Hindlimb muscle (tissue), 1 donor: Measurements from ENCODE around the gene EP300. TPM values are rescaled to one million over a fixed set of nuclear protein-coding genes. Genes with fewer than 3 reads are reported as not detected.
"Not testable (repeated sequence)": the region's sequence is repeated elsewhere in the genome, so short reads cannot be mapped to it uniquely, and the experiment has no call there.

Experiments used
- DNase-seq: peaks from one replicate; pipeline ENCODE4 v3.0.0-alpha.2; 2013
- polyA plus RNA-seq: library from polyadenylated mRNA; unstranded; fragments of 120-200 nt; gene quantifications from one replicate; pipeline ENCODE4 v1.2.1, GENCODE V29; 2013; ENCODE audit not compliant: insufficient read length

The EP300 gene
- polyA plus RNA-seq, 1 donor = 41.2 TPM

DNA sequence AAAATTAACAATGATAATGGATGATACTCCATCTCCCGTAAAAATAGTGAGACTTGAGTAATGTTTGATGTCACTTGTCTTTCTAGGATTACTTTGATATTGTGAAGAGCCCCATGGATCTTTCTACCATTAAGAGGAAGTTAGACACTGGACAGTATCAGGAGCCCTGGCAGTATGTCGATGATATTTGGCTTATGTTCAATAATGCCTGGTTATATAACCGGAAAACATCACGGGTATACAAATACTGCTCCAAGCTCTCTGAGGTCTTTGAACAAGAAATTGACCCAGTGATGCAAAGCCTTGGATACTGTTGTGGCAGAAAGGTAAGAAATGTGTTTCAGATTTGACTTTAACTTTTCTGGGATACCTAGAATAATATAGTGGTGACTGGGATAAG is 64.7 kb downstream of the EP300 start:
- no peak for DNase-seq

DNA sequence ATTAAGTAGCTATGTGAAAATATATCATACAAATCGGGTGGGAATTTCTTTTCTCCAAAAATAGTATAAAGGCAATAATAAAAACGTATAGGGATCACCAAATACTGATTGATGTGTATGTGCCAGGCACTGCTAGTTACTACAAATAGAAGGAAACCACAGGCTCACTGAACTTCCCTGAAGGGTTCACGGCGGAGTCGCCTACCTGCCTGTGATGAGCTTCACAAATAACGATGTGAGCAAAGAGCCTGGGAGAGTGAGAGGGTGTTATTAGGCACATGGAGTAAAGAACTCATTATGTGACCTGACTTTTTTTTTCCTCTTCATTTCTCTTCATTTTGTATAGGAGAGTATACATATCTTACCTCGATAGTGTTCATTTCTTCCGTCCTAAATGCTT is 76.8 kb downstream of the EP300 start:
- no peak for DNase-seq

DNA sequence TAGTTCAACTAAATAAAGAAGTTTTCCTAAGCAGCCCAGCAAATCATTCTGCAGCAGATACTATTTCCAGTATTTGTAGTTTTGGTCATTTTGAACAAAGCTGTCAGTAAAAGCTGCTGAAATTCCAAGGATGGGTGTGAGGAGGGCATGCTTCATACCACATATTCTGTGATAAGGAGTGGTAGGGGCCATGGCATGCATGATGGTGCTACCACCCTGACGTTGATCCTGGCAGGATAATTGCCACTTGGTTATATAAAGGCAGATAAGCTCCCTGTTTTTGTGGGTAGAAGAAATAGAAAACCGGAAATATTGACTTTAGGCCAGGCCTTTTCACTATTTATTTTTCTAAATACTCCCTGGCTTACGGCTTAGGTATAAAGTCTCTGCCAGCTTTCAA is 79.6 kb downstream of the EP300 start:
- DNase-seq = no peak

DNA sequence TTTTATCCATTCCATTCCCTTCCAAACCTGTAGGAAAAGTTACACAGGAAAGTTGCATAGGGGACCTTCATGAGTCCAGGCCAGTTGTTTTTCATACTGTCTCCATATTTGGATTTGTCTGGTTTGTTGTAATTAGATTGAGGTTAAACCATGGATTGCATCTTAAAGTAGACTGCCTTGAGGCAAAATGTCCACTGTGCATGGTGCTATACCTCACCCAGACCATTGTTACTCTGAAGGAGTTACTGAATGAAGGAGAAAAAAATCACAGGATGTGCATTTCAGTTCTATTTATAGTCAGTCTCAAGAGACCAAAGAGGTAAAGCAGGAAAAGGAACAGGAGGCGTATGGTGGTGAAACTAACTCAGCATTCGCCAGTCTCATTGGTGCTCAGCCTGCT is 83.2 kb downstream of the EP300 start:
- DNase-seq = no peak

DNA sequence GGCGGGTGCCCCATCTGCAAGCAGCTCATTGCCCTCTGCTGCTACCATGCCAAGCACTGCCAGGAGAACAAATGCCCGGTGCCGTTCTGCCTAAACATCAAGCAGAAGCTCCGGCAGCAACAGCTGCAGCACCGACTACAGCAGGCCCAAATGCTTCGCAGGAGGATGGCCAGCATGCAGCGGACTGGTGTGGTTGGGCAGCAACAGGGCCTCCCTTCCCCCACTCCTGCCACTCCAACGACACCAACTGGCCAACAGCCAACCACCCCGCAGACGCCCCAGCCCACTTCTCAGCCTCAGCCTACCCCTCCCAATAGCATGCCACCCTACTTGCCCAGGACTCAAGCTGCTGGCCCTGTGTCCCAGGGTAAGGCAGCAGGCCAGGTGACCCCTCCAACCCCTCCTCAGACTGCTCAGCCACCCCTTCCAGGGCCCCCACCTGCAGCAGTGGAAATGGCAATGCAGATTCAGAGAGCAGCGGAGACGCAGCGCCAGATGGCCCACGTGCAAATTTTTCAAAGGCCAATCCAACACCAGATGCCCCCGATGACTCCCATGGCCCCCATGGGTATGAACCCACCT is 84.7 kb downstream of the EP300 start:
- DNase-seq = no peak

DNA sequence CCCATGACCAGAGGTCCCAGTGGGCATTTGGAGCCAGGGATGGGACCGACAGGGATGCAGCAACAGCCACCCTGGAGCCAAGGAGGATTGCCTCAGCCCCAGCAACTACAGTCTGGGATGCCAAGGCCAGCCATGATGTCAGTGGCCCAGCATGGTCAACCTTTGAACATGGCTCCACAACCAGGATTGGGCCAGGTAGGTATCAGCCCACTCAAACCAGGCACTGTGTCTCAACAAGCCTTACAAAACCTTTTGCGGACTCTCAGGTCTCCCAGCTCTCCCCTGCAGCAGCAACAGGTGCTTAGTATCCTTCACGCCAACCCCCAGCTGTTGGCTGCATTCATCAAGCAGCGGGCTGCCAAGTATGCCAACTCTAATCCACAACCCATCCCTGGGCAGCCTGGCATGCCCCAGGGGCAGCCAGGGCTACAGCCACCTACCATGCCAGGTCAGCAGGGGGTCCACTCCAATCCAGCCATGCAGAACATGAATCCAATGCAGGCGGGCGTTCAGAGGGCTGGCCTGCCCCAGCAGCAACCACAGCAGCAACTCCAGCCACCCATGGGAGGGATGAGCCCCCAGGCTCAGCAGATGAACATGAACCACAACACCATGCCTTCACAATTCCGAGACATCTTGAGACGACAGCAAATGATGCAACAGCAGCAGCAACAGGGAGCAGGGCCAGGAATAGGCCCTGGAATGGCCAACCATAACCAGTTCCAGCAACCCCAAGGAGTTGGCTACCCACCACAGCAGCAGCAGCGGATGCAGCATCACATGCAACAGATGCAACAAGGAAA is 85.4 kb downstream of the EP300 start:
- no peak for DNase-seq

DNA sequence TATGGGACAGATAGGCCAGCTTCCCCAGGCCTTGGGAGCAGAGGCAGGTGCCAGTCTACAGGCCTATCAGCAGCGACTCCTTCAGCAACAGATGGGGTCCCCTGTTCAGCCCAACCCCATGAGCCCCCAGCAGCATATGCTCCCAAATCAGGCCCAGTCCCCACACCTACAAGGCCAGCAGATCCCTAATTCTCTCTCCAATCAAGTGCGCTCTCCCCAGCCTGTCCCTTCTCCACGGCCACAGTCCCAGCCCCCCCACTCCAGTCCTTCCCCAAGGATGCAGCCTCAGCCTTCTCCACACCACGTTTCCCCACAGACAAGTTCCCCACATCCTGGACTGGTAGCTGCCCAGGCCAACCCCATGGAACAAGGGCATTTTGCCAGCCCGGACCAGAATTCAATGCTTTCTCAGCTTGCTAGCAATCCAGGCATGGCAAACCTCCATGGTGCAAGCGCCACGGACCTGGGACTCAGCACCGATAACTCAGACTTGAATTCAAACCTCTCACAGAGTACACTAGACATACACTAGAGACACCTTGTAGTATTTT is 86.1 kb downstream of the EP300 start:
- DNase-seq = no peak

DNA sequence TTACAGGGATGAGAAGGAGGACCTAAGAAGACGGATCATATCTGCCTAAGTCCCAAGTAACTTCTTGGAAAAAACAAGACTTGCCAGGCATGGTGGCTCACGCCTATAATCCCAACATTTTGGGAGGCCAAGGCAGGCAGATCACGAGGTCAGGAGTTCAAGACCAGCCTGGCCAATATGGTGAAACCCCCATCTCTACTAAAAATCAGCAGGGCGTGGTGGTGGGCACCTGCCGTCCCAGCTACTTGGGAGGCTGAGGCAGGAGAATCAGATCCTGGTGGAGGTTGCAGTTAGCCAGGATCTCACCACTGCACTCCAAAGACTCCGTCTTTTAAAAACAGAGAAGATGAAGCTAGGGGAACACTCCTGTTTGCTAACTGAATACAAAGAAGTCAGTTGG is 88.0 kb downstream of the EP300 start:
- not testable (repeated sequence) for DNase-seq

DNA sequence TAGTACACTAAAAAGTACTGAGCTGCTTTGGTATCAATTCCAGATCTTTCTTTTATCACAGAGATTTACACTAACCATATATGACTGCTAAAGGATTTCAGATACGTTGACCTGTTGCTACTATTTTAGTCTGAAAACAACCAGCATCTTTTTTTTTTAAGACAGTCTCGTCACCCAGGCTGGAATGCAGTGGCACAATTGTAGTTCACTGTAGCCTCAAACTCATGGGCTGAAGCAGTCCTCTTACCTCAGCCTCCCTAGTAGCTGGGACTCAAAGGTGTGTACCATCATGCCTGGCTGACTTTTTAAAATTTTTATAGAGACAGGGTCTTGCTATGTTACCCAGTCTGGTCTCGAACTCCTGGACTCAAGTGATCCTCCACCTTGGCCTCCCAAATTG is 88.5 kb downstream of the EP300 start:
- no peak for DNase-seq

DNA sequence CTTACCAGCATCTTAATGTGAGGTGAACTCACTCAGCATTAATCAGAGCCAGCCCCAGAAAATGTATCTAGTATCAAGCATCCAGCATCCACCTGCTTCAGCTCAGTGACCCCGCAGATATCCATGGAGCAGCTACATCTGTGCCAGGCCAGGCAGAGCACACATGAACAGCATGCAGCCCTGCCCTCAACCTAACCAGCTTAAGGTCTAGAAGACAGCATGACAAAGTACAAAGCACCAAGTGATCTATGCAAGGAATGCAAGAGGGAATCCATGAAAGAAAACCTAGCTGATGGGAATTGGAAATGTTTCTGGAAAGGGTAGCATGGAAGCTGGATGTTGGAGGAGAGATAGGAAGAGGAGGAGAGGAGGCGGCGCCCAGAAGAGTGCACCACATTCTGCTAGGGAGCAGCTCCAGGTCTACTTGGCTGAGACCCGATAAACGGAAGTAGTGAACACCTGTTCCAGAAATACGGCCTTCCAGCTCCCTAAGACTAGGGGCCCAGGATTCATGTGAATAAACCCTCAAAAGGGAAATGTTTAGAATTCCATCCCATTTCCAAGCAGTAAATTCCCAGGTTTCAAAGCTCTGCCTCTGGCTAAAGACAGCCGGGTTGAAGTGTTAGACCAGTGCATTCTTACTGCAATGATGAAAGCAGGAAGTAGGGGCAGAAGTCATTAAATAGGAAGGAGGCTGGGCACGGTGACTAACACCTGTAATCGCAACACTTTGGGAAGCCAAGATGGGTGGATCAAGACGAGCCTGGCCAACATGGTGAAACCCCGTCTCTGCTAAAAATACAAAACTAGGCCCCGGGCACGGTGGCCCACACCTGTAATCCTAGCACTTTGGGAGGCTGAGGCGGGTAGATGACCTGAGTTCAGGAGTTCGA is 89.2 kb downstream of the EP300 start:
- DNase-seq = no peak

DNA sequence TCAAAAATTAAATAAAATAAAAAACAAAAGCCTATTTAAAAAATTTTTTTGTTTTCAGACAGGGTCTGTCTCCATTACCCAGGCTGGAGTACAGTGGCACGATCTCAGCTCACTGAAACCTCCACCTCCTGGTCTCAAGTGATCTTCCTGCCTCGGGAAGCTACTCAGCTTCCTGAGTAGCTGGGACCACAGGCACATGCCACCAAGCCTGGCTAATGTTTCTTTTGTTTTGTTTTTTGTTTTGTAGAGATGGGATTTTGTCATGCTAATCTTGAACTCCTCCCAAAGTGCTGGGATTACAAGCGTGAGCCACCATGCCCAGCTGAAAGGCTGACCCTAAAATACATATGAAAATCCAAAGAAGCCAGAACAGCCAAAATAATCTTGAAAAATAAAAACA is 92.3 kb downstream of the EP300 start:
- DNase-seq = no peak

DNA sequence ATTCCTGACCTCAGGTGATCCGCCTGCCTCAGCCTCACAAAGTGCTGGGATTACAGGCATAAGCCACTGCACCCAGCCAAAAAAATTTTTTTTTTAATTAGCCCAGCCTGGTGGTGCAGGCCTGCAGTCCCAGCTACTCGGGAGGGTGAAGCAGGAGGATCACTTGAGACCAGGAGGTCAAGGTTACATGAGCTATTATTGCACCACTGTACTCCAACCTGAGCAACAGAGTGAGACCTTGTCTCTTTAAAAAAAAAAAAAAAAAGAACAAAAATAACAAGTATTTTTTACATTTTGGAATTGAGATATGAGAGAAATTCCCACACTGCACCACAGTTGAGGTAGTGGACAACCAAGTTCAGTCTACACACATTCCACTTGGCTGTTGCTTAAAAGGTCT is 99.1 kb downstream of the EP300 start:
- DNase-seq = no peak

DNA sequence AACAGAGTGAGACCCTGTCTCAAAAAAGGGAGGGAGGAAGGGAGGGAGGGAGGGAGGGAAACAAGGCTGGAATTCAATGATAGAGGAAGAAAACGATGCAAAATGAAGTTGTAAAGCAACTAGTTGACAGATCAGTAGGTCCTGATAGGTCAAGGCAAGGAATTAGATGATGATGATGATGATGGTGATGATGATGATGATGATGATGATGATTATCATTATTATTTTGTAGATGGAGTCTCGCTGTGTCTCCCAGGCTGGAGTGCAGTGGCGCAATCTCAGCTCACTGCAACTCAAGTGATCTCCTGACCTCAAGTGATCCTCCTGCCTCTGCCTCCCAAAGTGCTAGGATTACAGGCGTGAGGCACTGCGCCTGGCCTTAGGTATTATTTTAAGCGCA is 101.4 kb downstream of the EP300 start:
- DNase-seq = no peak

DNA sequence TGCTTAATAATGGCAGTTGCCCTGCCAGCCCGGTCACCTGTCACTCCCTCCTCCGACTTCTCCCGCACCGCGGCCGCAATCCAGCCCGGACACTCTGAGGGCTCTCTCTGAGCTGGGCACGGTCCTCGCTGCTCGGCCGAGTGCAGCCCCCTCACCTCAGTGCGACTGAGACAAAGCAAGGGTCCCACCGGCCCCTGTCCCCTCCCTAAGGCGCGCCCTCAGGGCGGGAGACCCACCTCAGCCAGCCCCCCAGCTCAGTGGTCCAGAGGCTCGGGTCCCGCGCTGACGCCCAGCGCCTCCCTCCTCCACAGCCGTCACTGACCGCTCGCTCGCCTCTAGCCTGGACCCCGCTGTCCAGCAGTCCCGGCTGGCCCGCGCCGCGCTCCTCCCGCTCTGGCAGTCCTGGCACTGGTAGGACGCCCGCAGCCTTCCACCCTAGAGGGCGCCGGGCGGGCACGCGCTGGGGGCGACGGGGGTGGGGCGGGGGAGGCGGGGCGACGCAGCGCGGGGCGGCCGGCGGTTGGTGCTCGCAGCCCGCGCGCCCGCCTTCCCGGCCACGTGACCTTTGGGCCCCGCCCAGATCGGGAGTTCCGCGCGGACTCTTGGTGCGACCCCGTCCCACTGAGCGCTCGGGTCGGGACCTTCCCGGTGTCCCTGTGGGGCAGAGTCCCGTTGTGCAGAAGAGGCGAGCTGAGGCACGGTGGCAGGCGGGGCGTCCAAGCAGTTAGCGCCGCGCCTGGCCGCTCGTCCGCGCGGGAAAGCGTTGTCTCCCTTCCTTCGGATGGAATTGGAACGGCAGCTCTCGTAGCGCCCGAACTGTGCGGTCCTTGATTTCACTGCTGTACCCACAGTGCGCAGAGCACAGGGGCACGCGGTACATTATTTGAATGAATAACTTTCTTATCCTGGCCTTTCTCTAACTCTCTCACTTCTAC is 104.9 kb downstream of the EP300 start:
- DNase-seq = peak; percentile 80

DNA sequence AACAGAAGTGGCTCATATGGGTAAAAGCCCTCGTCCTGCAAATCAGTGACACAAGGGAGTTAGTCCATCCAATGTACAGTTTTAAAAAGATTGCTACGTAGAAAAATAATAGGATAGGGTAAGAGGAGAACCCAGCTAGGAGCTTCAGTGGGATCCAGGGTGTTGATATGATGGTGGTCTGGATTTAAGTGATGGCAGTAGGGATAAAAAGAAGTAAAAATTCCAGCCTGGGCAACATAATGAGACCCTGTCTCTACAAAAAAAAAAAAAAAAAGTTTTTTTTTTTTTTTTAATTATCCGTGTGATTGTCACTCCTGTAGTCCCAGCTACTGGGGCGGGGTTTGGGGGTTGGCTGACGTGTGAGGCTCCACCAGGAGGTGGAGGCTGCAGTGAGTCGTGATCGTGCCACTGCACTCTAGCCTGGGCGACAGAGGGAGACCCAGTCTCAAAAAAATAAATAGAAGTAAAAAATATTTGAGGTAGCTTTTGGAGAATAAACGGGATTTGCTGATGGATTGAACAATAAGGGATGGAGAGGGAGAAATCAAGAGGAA is 105.7 kb downstream of the EP300 start:
- no peak for DNase-seq

DNA sequence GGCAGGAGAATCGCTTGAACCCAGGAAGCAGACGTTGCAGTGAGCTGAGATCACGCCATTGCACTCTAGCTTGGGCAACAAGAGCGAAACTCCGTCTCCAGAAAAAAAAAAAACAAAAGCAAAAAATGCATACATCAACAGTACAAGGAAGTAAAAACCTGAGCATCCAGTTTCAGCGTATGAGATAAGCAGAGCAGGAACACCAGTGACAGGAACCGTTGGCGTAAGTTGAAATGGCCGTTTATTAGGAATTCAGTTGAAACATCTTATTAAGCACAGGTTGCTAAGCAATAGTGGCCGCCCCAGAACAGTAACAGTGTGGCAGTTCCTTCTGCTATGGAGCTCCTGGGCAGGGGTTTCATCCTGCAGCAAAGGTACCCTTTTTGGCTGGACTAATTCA is 108.7 kb downstream of the EP300 start:
- DNase-seq = no peak

DNA sequence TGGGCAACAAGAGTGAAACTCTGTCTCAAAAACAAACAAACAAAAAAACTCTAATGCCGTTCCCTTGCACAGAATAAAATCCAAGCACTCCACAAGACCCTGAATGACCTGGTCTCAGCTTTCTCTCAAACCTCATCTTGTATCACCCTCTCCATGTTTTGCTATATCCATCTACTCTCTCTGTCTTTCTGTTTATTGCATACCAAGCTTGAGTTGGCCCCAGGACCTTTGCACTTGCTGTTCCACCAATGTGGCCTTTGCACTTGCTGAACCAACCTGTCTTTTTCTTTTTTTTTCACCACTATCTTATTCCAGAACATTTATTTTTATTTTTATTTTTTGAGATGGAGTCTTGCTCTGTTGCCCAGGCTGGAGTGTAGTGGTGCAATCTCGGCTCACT is 110.7 kb downstream of the EP300 start:
- no peak for DNase-seq

DNA sequence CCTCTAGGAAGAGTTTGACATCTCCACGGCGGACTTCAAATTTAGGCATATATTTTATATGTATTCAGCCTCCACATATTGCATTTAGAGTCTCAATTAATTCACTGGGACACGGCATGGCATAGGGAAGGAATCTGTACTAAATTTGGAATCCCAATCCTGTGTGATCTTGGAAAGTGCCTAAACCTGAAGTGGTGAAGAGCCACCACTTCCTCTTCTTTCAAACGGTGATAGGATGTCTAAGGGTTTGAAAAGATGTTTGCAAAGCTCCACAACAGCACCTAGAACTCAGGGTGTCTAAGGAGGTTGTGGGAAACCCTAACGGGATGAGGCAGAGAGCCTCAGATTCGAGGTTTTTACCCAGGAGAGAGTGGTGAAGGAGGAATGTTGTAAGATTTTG is 111.7 kb downstream of the EP300 start:
- no peak for DNase-seq

DNA sequence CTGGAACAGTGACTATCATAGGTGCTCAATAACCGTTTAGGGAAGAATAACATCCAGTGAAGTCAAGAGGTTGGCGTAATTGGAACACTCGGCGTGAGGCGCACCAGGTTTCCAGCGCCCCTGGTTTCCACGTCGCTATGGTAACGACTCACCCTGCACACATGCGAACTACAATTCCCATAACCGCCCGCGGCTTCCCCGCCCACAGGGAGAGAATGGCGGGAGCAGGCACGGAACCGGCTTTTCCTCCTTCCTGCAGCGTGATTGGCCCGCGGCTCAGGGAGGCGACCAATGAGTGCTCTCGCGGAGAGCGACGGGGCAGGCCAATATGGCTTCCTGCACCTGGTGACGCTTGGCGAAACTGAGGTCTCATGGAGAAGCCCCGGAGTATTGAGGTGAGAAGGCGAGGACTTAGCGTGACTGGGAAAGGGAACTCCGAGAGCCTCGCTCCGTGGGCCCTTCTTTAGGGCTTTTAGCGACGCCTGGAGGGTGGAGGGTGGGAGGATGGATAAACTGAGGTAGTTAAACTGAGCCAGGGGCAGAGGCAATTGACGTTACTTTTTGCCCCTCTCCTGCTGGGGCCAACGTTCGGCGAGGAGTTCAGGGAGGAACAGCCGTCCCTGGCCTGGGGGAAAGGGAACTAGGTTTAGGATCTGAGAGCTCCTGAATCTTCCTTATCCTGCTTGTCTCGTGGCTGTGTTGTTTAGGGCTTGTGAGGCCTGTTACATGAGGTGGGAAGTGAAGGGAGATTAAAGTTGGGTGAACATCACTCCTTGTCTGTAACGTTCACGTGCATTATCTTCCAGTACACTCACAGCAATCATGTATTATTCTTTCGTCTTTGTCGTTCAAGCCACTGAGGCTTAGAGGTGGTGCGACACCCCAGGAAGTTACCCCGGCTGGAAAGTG is 112.9 kb downstream of the EP300 start, which contains the start of gene L3MBTL2:
Gene L3MBTL2 (plus strand): TSS at position 321 of the 909 bp plus-strand sequence. CDS start 51 bp downstream, at position 372.
- DNase-seq = peak; percentile 94

DNA sequence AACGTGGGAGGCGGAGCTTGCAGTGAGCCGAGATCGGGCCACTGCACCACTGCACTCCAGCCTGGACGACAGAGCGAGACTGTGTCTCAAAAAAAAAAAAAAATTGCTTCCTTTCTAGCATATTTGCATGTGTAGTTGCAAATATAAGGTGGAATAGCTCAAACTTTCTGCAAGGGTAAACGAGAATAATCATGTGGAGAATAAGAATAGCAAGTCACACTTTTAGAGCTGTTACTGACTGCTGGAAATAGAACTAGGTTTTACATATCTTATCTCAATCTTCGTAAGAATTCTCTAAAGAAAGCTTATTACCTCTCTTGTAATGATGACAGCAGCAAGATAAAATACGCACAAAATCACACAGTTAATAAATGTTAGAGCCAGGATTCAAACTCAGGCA is 114.3 kb downstream of the EP300 start:
- DNase-seq = no peak
